H1 (cell line): ENCODE results near the gene CDK12. TPM values are rescaled to one million over a fixed set of nuclear protein-coding genes. Genes with fewer than 3 reads are reported as not detected.

Experiments
- CTCF ChIA-PET: fragments of 300-600 bp; sonication (Branson Sonifier 250); formaldehyde crosslinking; loops from one replicate; lab custom pipeline; 2021; ENCODE audit not compliant: partially characterized antibody; lab: Charles Lee
- POLR2A ChIA-PET: fragments of 300-600 bp; sonication (Branson Sonifier 250); formaldehyde crosslinking; loops from one replicate; lab custom pipeline; 2021; ENCODE audit warnings: inconsistent platforms; ENCODE audit not compliant: partially characterized antibody; lab: Charles Lee
- DNase-seq, 2 experiments: peaks; one replicate each; pipeline versions ENCODE4 v3.0.0 to v3.0.0-alpha.2; 2010 to 2022; ENCODE audit warnings: low spot score in 2 of 2, low read depth in 1 of 2, mixed read lengths in 1 of 2
- FAIRE-seq: peaks from 2 replicates; lab custom pipeline; 2011; peaks lifted over from hg19 to GRCh38; lab: Jason Lieb, UNC
- H2AFZ ChIP-seq: 2 replicates; pipeline ENCODE4 v1.8.1; 2012; ENCODE audit warnings: low read length, inconsistent platforms
- H2AK5ac ChIP-seq: 2 replicates; pipeline ENCODE4 v1.6.1; 2013; ENCODE audit warnings: low read depth, low read length
- H2BK120ac ChIP-seq: replicated peaks from 2 replicates; pipeline ENCODE3; 2013; ENCODE audit warnings: low read depth, low read length, inconsistent platforms
- H2BK12ac ChIP-seq: 2 replicates; pipeline ENCODE4 v1.6.1; 2013; ENCODE audit warnings: low read depth, low read length
- H2BK15ac ChIP-seq: 2 replicates; pipeline ENCODE4 v1.6.1; 2013; ENCODE audit warnings: low read length
- H2BK20ac ChIP-seq: 2 replicates; pipeline ENCODE4 v1.6.1; 2013; ENCODE audit warnings: low read length
- H2BK5ac ChIP-seq: 2 replicates; pipeline ENCODE4 v1.6.1; 2013; ENCODE audit warnings: low read depth, low read length
- H3K14ac ChIP-seq: 2 replicates; pipeline ENCODE4 v1.6.1; 2013; ENCODE audit warnings: inconsistent platforms; ENCODE audit not compliant: insufficient read length
- H3K18ac ChIP-seq: 2 replicates; pipeline ENCODE4 v1.6.1; 2013; ENCODE audit warnings: low read length; ENCODE audit errors: extremely low read depth
- H3K23ac ChIP-seq: 2 replicates; pipeline ENCODE4 v1.6.1; 2013; ENCODE audit warnings: inconsistent platforms; ENCODE audit not compliant: insufficient read length
- H3K23me2 ChIP-seq: 2 replicates; pipeline ENCODE4 v1.6.1; 2013; ENCODE audit warnings: low read depth, low read length
- H3K27ac ChIP-seq: 2 replicates; pipeline ENCODE4 v1.6.1; 2011; ENCODE audit warnings: low read depth, low read length, inconsistent platforms
- H3K27me3 ChIP-seq, 4 experiments: replicated peaks in 1 of 4; 1 replicate in 1 of 4; 2 replicates in 3 of 4; pipeline versions ENCODE4 v1.6.1 to v1.8.1; 2011 to 2013; ENCODE audit warnings: low read length in 3 of 4, mild to moderate bottlenecking in 3 of 4, inconsistent platforms in 2 of 4, mixed read lengths in 2 of 4, moderate library complexity in 1 of 4; ENCODE audit not compliant: control insufficient read depth in 3 of 4, insufficient read depth in 3 of 4; ENCODE audit errors: extremely low read depth in 1 of 4
- H3K36me3 ChIP-seq, 4 experiments: 2 replicates each; pipeline versions ENCODE4 v1.6.1 to v1.8.1; 2011 to 2013; ENCODE audit warnings: mild to moderate bottlenecking in 4 of 4, low read length in 3 of 4, moderate library complexity in 2 of 4, control low read depth in 1 of 4, inconsistent platforms in 1 of 4; ENCODE audit not compliant: insufficient read depth in 4 of 4, control insufficient read depth in 2 of 4
- H3K4ac ChIP-seq: replicated peaks from 2 replicates; pipeline ENCODE3; 2013; ENCODE audit warnings: low read length, low read depth, mixed read lengths, inconsistent platforms; ENCODE audit not compliant: insufficient read length
- H3K4me1 ChIP-seq, 4 experiments: replicated peaks in 1 of 4; 1 replicate in 1 of 4; 2 replicates in 3 of 4; pipeline versions ENCODE4 v1.6.1 to v1.8.1; 2011 to 2013; ENCODE audit warnings: low read length in 3 of 4, inconsistent platforms in 2 of 4, mixed read lengths in 1 of 4; ENCODE audit not compliant: insufficient read depth in 4 of 4, control insufficient read depth in 3 of 4
- H3K4me2 ChIP-seq, 2 experiments: 2 replicates each; pipeline versions ENCODE4 v1.6.1 to v1.8.1; 2011 to 2013; ENCODE audit warnings: low read depth in 2 of 2, low read length in 2 of 2, control low read depth in 1 of 2, inconsistent platforms in 1 of 2, mild to moderate bottlenecking in 1 of 2; ENCODE audit not compliant: insufficient read depth in 1 of 2
- H3K4me3 ChIP-seq, 4 experiments: fragments of 200-600, 300-600 bp in 1 of 4; sonication (generic), shearing (Covaris generic), sonication (Bioruptor Twin) in 1 of 4; 2 replicates each; pipeline versions ENCODE4 v1.5.1 to v1.8.1; 2011 to 2016; ENCODE audit warnings: low read length in 4 of 4, low read depth in 3 of 4, control low read depth in 2 of 4, inconsistent platforms in 2 of 4, mild to moderate bottlenecking in 2 of 4, mixed read lengths in 1 of 4, moderate library complexity in 1 of 4; ENCODE audit not compliant: insufficient read depth in 2 of 4; ENCODE audit errors: extremely low read depth in 1 of 4
- H3K56ac ChIP-seq: replicated peaks from 2 replicates; pipeline ENCODE3; 2013; ENCODE audit warnings: low read depth, mild to moderate bottlenecking, mixed read lengths, low read length, inconsistent platforms; ENCODE audit not compliant: insufficient read length
- H3K79me1 ChIP-seq: 2 replicates; pipeline ENCODE4 v1.6.1; 2013; ENCODE audit warnings: low read depth, low read length, control low read depth
- H3K79me2 ChIP-seq, 2 experiments: 2 replicates each; pipeline versions ENCODE4 v1.6.1 to v1.8.1; 2012 to 2013; ENCODE audit warnings: low read length in 2 of 2, mild to moderate bottlenecking in 2 of 2, inconsistent platforms in 1 of 2; ENCODE audit not compliant: insufficient read depth in 2 of 2, control insufficient read depth in 1 of 2
- H3K9ac ChIP-seq, 4 experiments: replicated peaks in 1 of 4; 1 replicate in 1 of 4; 2 replicates in 3 of 4; pipeline versions ENCODE4 v1.6.1 to v1.8.1; 2011 to 2013; ENCODE audit warnings: low read depth in 3 of 4, low read length in 3 of 4, control low read depth in 2 of 4, mild to moderate bottlenecking in 2 of 4, moderate library complexity in 2 of 4, inconsistent platforms in 1 of 4; ENCODE audit errors: extremely low read depth in 1 of 4
- H3K9me3 ChIP-seq, 2 experiments: 2 replicates each; pipeline versions ENCODE4 v1.6.1 to v1.8.1; 2012 to 2013; ENCODE audit warnings: mild to moderate bottlenecking in 2 of 2, moderate library complexity in 2 of 2, control low read depth in 1 of 2, inconsistent platforms in 1 of 2, low read depth in 1 of 2, low read length in 1 of 2, mixed read lengths in 1 of 2; ENCODE audit not compliant: insufficient read depth in 2 of 2
- H4K20me1 ChIP-seq, 2 experiments: replicated peaks in 1 of 2; 2 replicates each; pipeline versions ENCODE3 to v1.8.1; 2011 to 2013; ENCODE audit warnings: inconsistent platforms in 2 of 2, low read length in 2 of 2, mild to moderate bottlenecking in 1 of 2; ENCODE audit not compliant: insufficient read depth in 2 of 2, control insufficient read depth in 1 of 2
- H4K5ac ChIP-seq: 2 replicates; pipeline ENCODE4 v1.6.1; 2013; ENCODE audit warnings: low read length, low read depth, mixed read lengths, inconsistent platforms; ENCODE audit not compliant: insufficient read length
- H4K8ac ChIP-seq: 2 replicates; pipeline ENCODE4 v1.8.0; 2013; ENCODE audit warnings: mild to moderate bottlenecking, moderate library complexity, low read length, inconsistent platforms; ENCODE audit not compliant: insufficient read depth; ENCODE audit errors: extremely low read depth
- H4K91ac ChIP-seq: replicated peaks from 2 replicates; pipeline ENCODE3; 2013; ENCODE audit warnings: low read length, mixed read lengths, inconsistent platforms; ENCODE audit not compliant: insufficient read length
- BRCA1 ChIP-seq: IDR thresholded peaks from 2 replicates; pipeline ENCODE4 v1.6.1; 2012; ENCODE audit warnings: low read depth, low read length, improper control_type of control experiment
- CHD1 ChIP-seq: IDR thresholded peaks from 2 replicates; pipeline ENCODE4 v1.6.1; 2012; ENCODE audit warnings: low read depth, low read length, improper control_type of control experiment
- EP300 ChIP-seq, 2 experiments: IDR thresholded peaks; 1 replicate in 1 of 2; 2 replicates in 1 of 2; pipeline ENCODE4 v1.6.1; 2011 to 2012; ENCODE audit warnings: low read depth in 2 of 2, low read length in 2 of 2, mild to moderate bottlenecking in 2 of 2, borderline replicate concordance in 1 of 2, inconsistent platforms in 1 of 2, moderate library complexity in 1 of 2
- MAFK ChIP-seq: IDR thresholded peaks from 2 replicates; pipeline ENCODE4 v1.6.1; 2012; ENCODE audit warnings: low read depth, mild to moderate bottlenecking, improper control_type of control experiment, low read length
- USF2 ChIP-seq: IDR thresholded peaks from 2 replicates; pipeline ENCODE4 v1.6.1; 2011; ENCODE audit warnings: low read length, improper control_type of control experiment
- YY1 ChIP-seq: IDR thresholded peaks from 2 replicates; pipeline ENCODE4 v1.6.1; 2011; ENCODE audit warnings: low read depth, mild to moderate bottlenecking, low read length
- WGBS, 2 experiments: shearing (Covaris generic) in 1 of 2; methylation state at CpG; one replicate each; pipeline versions ENCODE4 v1.1.6 to v1.1.7; 2013 to 2015; ENCODE audit warnings: low lambda C conversion rate in 2 of 2, mixed read lengths in 2 of 2, inconsistent platforms in 1 of 2, low coverage in 1 of 2, missing lambda C conversion rate in 1 of 2; ENCODE audit not compliant: insufficient replicate concordance in 2 of 2, insufficient coverage in 1 of 2, insufficient read length in 1 of 2; ENCODE audit errors: extremely low coverage in 1 of 2, missing lambda C conversion rate in 1 of 2; 5-methylcytosine and 5-hydroxymethylcytosine counted together
- polyA plus RNA-seq, 7 experiments: library from polyadenylated mRNA; depleted of rRNA in 3 of 7; stranded (reverse) in 5 of 7; unstranded in 2 of 7; fragments of >200 nt in 5 of 7; fragments of 200-250 nt in 2 of 7; gene quantifications; 1 replicate in 5 of 7; 2 replicates in 1 of 7; 4 replicates in 1 of 7; pipeline versions ENCODE4 v1.2.1 to v1.2.3, GENCODE V29; 2011 to 2013; ENCODE audit warnings: missing spikeins in 2 of 7, mixed read lengths in 2 of 7
- total RNA-seq: library from RNA; stranded (reverse); fragmentation: NEBNext Ultra II Directional; extraction: Animal tissue kit (Norgen Biotek cat#: 25700); gene quantifications from 2 replicates; pipeline ENCODE4 v1.2.1, GENCODE V29; 2021

CDK12 gene
- total and polyA plus RNA-seq, 2 of the 8 experiments (the other 6 are each of a cell fraction or from before 2014, with no cell fraction given): 14.8 to 70.3 TPM

- Histone ChIP-seq H3K23ac (no peak overlapping the region), H3K79me2 (no peaks in the 10 kb centered on the region), H3K4me1 (peaks cover 2 to 12% (median 5%) of the 10 kb centered on the region in 4 experiments), H3K9me3 (no peaks in the 10 kb centered on the region), H3K23me2 (peaks cover 2% of the 10 kb centered on the region; the same call in 1 of the 2 replicates), H4K8ac (peak overlapping the region; percentile 57), H2BK5ac (peak overlapping the region; percentile 13; the same call in 1 of the 2 replicates), H2AFZ (0 out of 2 replicates have a peak overlapping the region, but pooled peaks have one; percentile 24), H2BK12ac (peak overlapping the region; percentile 29; the same call in 1 of the 2 replicates), H2BK15ac (no peak overlapping the region), H3K4me3 (peak overlapping the region; percentile 48 to 85 (median 56)), H2BK20ac (no peak overlapping the region), H4K91ac (peak overlapping the region; percentile 69), H3K79me1 (no peaks in the 10 kb centered on the region), H3K4me2 (peak overlapping the region; percentile 93 to 94), H3K9ac (peak overlapping the region; percentile 26 to 57 (median 46); a peak in 6 of 7 replicates), H3K27ac (no peak overlapping the region), H2AK5ac (no peak overlapping the region), H2BK120ac (no peak overlapping the region), H3K18ac (peak overlapping the region; percentile 97), H4K5ac (peak overlapping the region; percentile 76), H3K56ac (no peak overlapping the region), H3K36me3 (no peaks in the 10 kb centered on the region; a peak in 1 of 8 replicates), H3K4ac (no peak overlapping the region), H3K27me3 (peaks cover 0 to 4% (median 3%) of the 10 kb centered on the region in 4 experiments; a peak in 5 of 7 replicates), H3K14ac (no peak overlapping the region), H4K20me1 (no peaks in the 10 kb centered on the region)
- POLR2A ChIA-PET: interaction anchor here (0.9 to 1.9 kb wide), 7 partner anchors 9 to 112 kb away, joined by 3 to 8 read pairs (median 4); partner anchors contain the start of gene CDK12
- no peak for FAIRE-seq
- CTCF ChIA-PET: interaction anchor here (0.7 to 3.7 kb wide), 6 partner anchors 12 to 336 kb away, joined by 3 to 22 read pairs (median 4); no protein-coding TSS in a partner anchor
- WGBS, 2 experiments: 5% methylated on average over 39 of the region's 66 CpGs; no CpG with 5 or more reads in 1 of the 2 experiments
- peak in 1 of 2 experiments; percentile 84 for DNase-seq
- TF ChIP-seq EP300 (IDR thresholded peaks at IDR 0.05; ENCODE audit: borderline replicate concordance in 1 of 2, low read depth in 2 of 2, low read length in 2 of 2) (peak in 1 of 2 experiments; percentile 50; a peak in 1 of 3 replicates), BRCA1 (no peak), USF2 (peak; percentile 65; the same call in 1 of the 2 replicates), CHD1 (no peak), MAFK (no peak), YY1 (peak; percentile 34; the same call in 1 of the 2 replicates)
Observed at GRCh38 chr17:39573447-39574298, 112.4 kb downstream of the CDK12 start.
